Measurements from ENCODE around the gene GBE1.

GBE1 gene

DNA sequence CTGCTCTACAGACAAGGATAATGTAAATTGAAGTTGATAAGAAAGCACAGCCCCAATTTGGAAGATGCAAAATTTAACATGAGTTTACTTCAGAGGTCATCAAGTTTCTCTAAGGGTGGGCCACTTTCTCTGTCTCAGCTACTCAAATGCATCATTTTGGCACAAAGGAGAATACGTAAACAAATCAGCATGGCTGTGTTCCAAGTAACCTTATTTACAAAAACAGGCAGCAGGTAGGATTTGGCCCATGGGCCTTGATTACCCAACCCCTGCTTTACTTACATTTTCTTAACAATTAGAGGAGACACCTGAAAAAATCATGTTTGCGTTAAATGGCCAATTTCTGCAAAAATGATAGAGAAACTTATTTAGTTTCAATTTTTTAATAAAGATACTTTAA, 181.7 kb downstream of the GBE1 start:
- DNase-seq (ENCODE audit: low spot score), result no peak
- Histone ChIP-seq H3K27ac (no peak overlapping the region), H3K4me3 (no peak overlapping the region)
- TF ChIP-seq, protein P1, sequence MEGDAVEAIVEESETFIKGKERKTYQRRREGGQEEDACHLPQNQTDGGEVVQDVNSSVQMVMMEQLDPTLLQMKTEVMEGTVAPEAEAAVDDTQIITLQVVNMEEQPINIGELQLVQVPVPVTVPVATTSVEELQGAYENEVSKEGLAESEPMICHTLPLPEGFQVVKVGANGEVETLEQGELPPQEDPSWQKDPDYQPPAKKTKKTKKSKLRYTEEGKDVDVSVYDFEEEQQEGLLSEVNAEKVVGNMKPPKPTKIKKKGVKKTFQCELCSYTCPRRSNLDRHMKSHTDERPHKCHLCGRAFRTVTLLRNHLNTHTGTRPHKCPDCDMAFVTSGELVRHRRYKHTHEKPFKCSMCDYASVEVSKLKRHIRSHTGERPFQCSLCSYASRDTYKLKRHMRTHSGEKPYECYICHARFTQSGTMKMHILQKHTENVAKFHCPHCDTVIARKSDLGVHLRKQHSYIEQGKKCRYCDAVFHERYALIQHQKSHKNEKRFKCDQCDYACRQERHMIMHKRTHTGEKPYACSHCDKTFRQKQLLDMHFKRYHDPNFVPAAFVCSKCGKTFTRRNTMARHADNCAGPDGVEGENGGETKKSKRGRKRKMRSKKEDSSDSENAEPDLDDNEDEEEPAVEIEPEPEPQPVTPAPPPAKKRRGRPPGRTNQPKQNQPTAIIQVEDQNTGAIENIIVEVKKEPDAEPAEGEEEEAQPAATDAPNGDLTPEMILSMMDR (IDR thresholded peaks at IDR 0.05), result no peak

DNA sequence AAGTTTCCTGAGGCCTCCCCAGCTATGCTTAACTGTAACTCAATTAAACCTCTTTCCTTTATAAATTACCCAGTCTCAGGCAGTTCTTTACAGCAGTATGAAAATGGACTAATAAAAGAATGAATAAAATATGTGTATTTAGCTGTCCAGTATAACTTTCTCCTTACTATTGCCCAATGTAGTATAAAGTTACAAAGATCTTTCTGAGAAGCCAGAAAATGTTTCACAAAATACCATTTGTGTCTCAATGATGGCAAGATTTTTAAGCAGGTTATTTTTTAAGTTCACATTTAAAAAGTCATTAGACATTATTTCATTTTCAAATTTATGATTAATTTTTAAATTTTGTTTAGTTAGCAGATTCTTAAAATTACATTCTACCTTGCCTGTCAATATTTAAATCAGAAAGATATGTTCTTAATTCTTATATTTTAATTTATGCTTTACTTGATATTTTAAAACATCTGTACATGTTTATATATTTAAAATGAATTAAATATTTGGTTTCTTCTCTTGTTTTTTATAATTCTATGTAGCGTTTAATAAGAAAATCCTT, 189.2 kb downstream of the GBE1 start:
- DNase-seq (ENCODE audit: low spot score), result no peak
- Histone ChIP-seq H3K27ac (no peak overlapping the region), H3K4me3 (no peak overlapping the region)
- TF ChIP-seq, protein P1 (IDR thresholded peaks at IDR 0.05), result no peak

DNA sequence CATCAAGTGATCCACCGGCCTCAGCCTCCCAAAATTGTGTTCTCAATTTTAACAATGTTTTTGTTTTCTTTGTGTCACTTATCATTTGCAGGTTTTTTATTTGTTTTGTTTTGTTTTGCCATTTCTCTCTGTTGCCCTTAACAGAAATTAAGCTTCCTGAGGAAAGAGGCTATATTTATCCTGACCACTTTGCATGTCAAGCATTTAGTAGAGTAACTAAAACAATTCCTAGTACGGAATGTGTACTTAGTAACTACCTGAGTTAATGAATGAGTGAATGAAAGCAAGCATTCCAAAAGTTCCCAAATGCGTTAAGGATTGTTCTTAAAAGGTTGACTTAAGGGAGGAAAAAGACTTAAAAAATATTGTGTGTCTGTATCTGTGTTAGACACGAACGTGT, 193.1 kb downstream of the GBE1 start:
- Histone ChIP-seq H3K4me3 (no peak overlapping the region), H3K27ac (no peak overlapping the region)
- TF ChIP-seq, protein P1 (IDR thresholded peaks at IDR 0.05), result no peak
- DNase-seq (ENCODE audit: low spot score), result no peak

DNA sequence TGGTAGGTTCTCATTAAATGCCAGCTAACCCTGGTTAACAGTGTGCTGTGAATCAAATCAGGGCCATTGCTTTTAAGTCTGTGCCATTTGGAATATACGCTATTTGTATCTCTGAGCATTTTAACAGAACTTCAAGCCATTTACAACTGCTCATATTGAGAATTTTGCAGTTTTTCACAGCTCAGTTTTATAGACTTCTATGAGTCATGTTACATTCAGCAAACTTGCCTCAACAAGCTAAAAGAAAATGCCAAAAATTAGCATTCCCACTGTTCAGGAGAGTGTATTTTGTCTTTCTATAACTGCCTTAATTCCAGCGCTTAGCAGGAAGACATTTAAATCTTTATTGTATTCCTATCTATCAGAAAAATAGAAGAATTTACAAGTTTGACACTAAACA, 196.4 kb downstream of the GBE1 start:
- DNase-seq (ENCODE audit: low spot score), result no peak
- Histone ChIP-seq H3K4me3 (no peak overlapping the region), H3K27ac (no peak overlapping the region)
- TF ChIP-seq, protein P1 (IDR thresholded peaks at IDR 0.05), result no peak

DNA sequence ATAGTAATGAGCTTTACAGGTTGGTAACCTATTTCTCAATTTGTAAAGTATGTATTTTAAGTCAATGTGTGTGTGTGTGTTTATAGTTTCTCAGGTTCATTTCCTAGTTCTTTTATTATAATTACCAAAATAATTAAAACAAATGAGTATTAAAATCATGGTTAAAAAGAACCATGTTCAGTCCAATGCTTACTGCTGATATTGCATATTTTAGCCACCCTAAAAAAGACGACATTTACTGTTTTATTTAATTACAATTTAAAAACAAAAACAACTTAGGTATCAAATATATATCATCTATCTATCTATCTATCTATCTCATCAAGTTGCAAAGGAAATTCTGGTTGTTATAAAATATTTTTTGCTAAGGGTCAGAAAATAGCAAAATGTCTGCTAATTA, 203.3 kb downstream of the GBE1 start:
- Histone ChIP-seq H3K4me3 (no peak overlapping the region), H3K27ac (no peak overlapping the region)
- no peak for DNase-seq (ENCODE audit: low spot score)
- TF ChIP-seq, protein P1 (IDR thresholded peaks at IDR 0.05), result no peak

DNA sequence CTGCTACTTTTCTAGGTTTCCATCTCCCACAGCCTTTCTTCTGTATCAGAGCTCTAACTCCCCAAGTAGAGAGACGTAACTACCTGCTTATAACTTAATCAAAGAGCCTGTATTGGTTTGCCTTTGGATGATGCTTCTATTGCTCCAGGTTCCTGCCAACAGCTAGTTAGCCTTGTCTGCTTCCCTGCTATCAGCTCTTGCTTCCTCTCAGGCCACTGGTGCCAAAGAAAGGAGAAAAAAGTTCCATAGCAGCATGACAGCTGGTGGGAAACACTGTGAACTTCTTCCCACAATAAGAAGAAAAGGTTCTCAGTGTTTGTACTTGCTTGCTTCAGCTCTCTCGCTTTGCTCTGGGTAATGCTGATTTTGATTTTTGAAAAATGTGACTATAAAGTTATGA, 206.6 kb downstream of the GBE1 start:
- TF ChIP-seq, protein P1 (IDR thresholded peaks at IDR 0.05), result no peak
- DNase-seq (ENCODE audit: low spot score), result no peak
- Histone ChIP-seq H3K27ac (peak overlapping the region in 1 of 2 donors; percentile 50), H3K4me3 (no peak overlapping the region)

DNA sequence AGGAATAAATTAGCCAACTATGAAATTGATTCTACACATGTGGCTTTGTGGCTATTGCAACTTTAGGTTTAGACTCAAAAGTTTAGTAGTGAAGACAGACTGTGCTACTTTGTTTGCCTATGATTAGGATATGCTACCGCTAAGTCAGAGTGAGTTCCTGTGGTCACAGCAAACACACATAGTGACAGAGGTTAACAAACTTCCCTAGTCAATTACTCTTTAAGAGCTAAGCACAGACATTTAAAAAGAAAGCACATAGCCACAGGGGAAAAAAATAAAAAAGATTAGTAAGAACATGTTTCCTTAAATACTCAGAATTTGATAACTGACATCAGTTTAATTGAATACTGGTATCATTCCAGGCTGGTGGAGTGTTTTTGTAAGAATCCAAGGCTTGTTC, 207.1 kb downstream of the GBE1 start:
- no peak for DNase-seq (ENCODE audit: low spot score)
- H3K27ac ChIP-seq, result peak overlapping the region in 1 of 2 donors; percentile 50
- H3K4me3 ChIP-seq, result no peak overlapping the region
- TF ChIP-seq, protein P1 (IDR thresholded peaks at IDR 0.05), result no peak
